ENCODE results near the gene ST3GAL3. TPM values are rescaled to one million over a fixed set of nuclear protein-coding genes. Genes with fewer than 3 reads are reported as not detected.

ST3GAL3 gene
- total RNA-seq, 4 donors from 2014 or later: 4.1 to 47.2 (median 19.0) TPM

- H3K27me3 ChIP-seq: no peaks in the 10 kb centered on the region
- no peaks in the 10 kb centered on the region for H3K36me3 ChIP-seq
- H3K27ac ChIP-seq: no peak overlapping the region
- H3K9me3 ChIP-seq: peaks cover 0 to 6% of the 10 kb centered on the region in 2 donors
- intact Hi-C loops (cut with DNase I; ENCODE audit: low total_unique reads): no loop called here
- TF ChIP-seq CTCF (IDR thresholded peaks at IDR 0.05) (no peak), POLR2A (IDR thresholded peaks at IDR 0.05) (no peak)
- DNase-seq: no peak
- H3K4me3 ChIP-seq: no peak overlapping the region
- no peaks in the 10 kb centered on the region for H3K4me1 ChIP-seq
Observed at GRCh38 chr1:43806183-43806582, 98.8 kb downstream of the ST3GAL3 start.

- Histone ChIP-seq H3K27me3 (no peaks in the 10 kb centered on the region), H3K4me3 (no peak overlapping the region), H3K36me3 (no peaks in the 10 kb centered on the region), H3K4me1 (no peaks in the 10 kb centered on the region), H3K27ac (no peak overlapping the region), H3K9me3 (peaks cover 0 to 6% of the 10 kb centered on the region in 2 donors)
- intact Hi-C loops (cut with DNase I; ENCODE audit: low total_unique reads): no loop called here
- DNase-seq: no peak
- TF ChIP-seq POLR2A (IDR thresholded peaks at IDR 0.05): no peak
- TF ChIP-seq CTCF (IDR thresholded peaks at IDR 0.05): no peak
Observed at GRCh38 chr1:43809097-43809673, 101.8 kb downstream of the ST3GAL3 start.

DNA sequence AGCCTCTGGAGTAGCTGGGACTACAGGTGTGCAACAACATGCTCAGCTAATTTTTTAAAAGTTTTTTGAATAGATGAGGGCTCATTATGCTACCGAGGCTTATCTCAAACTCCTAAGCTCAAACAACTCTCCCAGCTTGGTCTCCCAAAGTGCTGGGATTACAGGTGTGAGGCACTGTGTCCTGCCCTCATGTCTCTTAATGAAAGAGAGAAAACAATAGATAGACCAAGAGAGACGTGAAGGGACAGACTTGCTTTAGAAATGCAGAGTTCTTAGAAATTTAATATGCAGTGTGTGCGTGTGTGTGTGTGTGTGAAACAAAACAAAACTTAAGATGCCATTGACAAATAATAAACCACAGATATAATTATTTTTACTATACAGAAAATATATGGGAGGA, 105.2 kb downstream of the ST3GAL3 start:
- TF ChIP-seq POLR2A (IDR thresholded peaks at IDR 0.05) (no peak), CTCF (IDR thresholded peaks at IDR 0.05) (no peak)
- H3K4me3 ChIP-seq: no peak overlapping the region

DNA sequence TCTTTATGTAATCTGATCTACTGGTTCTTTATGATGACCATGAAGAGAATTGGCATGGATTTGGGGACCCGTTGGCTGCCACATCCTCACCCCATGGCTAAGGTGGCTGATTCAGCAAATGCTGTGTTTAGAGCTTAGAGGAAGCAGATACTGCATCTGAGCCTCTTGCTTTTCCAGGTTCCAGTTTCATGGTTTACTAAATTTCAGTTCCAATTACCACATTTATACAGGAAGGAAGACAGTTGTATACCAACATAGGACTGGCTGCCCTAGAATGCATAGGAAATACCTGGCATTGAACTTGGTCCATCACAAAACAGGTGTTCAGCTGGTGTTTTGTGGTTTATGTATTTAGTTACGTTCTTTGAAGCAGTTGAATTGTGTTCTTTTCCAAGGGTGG, 107.1 kb downstream of the ST3GAL3 start:
- TF ChIP-seq CTCF (IDR thresholded peaks at IDR 0.05) (no peak), POLR2A (IDR thresholded peaks at IDR 0.05) (no peak)
- Histone ChIP-seq H3K36me3 (no peaks in the 10 kb centered on the region), H3K4me1 (no peaks in the 10 kb centered on the region), H3K4me3 (no peak overlapping the region), H3K27ac (no peak overlapping the region), H3K9me3 (peaks cover 0 to 11% of the 10 kb centered on the region in 2 donors), H3K27me3 (no peaks in the 10 kb centered on the region)
- intact Hi-C loops (cut with DNase I; ENCODE audit: low total_unique reads): no loop called here
- no peak for DNase-seq

More for the DNA sequence above, 105.2 kb downstream of the ST3GAL3 start:
- peaks cover 0 to 6% of the 10 kb centered on the region in 2 donors for H3K9me3 ChIP-seq
- no peaks in the 10 kb centered on the region for H3K27me3 ChIP-seq
- no peak overlapping the region for H3K27ac ChIP-seq
- H3K36me3 ChIP-seq: no peaks in the 10 kb centered on the region
- DNase-seq: no peak
- intact Hi-C loops (cut with DNase I; ENCODE audit: low total_unique reads): no loop called here
- no peaks in the 10 kb centered on the region for H3K4me1 ChIP-seq

- no peak for TF ChIP-seq CTCF (IDR thresholded peaks at IDR 0.05)
- intact Hi-C loops (cut with DNase I; ENCODE audit: low total_unique reads): no loop called here
- H3K4me3 ChIP-seq: no peak overlapping the region
- peaks cover 0 to 11% of the 10 kb centered on the region in 2 donors for H3K9me3 ChIP-seq
- DNase-seq: no peak
- H3K27ac ChIP-seq: no peak overlapping the region
- no peaks in the 10 kb centered on the region for H3K27me3 ChIP-seq
- H3K4me1 ChIP-seq: no peaks in the 10 kb centered on the region
- H3K36me3 ChIP-seq: no peaks in the 10 kb centered on the region
Observed at GRCh38 chr1:43817304-43817939, 110.1 kb downstream of the ST3GAL3 start.

Measured in uterus (tissue), 4 donors.